DND-41 (cell line): ENCODE measurements around the gene KRTAP22-1.

Experiments used
- ATAC-seq: fragments of 200-7000 bp; cut with Tn5 transposase; 3 replicates; pipeline ENCODE4 v1.9.1; 2021; ENCODE audit warnings: low read depth; ENCODE audit not compliant: insufficient read depth
- DNase-seq: peaks from one replicate; pipeline ENCODE4 v3.0.0-alpha.2; 2020
- H2AFZ ChIP-seq: 2 replicates; pipeline ENCODE4 v1.6.0; 2012; ENCODE audit warnings: low read depth, low read length
- H3K27ac ChIP-seq: 2 replicates; pipeline ENCODE4 v1.5.1; 2012; ENCODE audit warnings: low read length, inconsistent platforms
- H3K27me3 ChIP-seq: fragments of 200-600 bp; sonication (generic); 2 replicates; pipeline ENCODE4 v1.6.0; 2012; ENCODE audit warnings: low read length, mild to moderate bottlenecking, inconsistent platforms; ENCODE audit not compliant: insufficient read depth, poor library complexity
- H3K36me3 ChIP-seq: 2 replicates; pipeline ENCODE4 v1.5.1; 2012; ENCODE audit warnings: low read length, inconsistent platforms; ENCODE audit not compliant: insufficient read depth
- H3K4me1 ChIP-seq: 2 replicates; pipeline ENCODE4 v1.5.1; 2012; ENCODE audit warnings: mild to moderate bottlenecking, low read length; ENCODE audit not compliant: insufficient read depth
- H3K4me2 ChIP-seq: 2 replicates; pipeline ENCODE4 v1.6.0; 2012; ENCODE audit warnings: mild to moderate bottlenecking, moderate library complexity, low read length, inconsistent platforms; ENCODE audit not compliant: insufficient read depth
- H3K4me3 ChIP-seq, 2 experiments: fragments of 200-600 bp in 1 of 2; shearing (Covaris generic) in 1 of 2; 2 replicates each; pipeline ENCODE4 v1.5.1; 2012 to 2016; ENCODE audit warnings: inconsistent platforms in 2 of 2, low read length in 2 of 2, mild to moderate bottlenecking in 2 of 2, low read depth in 1 of 2, moderate library complexity in 1 of 2
- H3K79me2 ChIP-seq: 2 replicates; pipeline ENCODE4 v1.6.0; 2012; ENCODE audit warnings: low read length, inconsistent platforms; ENCODE audit not compliant: insufficient read depth
- H3K9ac ChIP-seq: 2 replicates; pipeline ENCODE4 v1.6.0; 2012; ENCODE audit warnings: low read depth, mild to moderate bottlenecking, inconsistent platforms, low read length, moderate library complexity
- H3K9me3 ChIP-seq: 2 replicates; pipeline ENCODE4 v1.5.1; 2012; ENCODE audit warnings: low read length, moderate library complexity, mild to moderate bottlenecking, inconsistent platforms; ENCODE audit not compliant: insufficient read depth, severe bottlenecking
- H4K20me1 ChIP-seq: 2 replicates; pipeline ENCODE4 v1.6.0; 2012; ENCODE audit warnings: low read length; ENCODE audit not compliant: insufficient read depth
- CTCF ChIP-seq: IDR thresholded peaks from 2 replicates; pipeline ENCODE4 v1.5.1; 2012; ENCODE audit warnings: borderline replicate concordance, low read length, moderate library complexity, mild to moderate bottlenecking; ENCODE audit not compliant: poor library complexity, severe bottlenecking; ENCODE audit errors: extremely low read depth
- EZH2 ChIP-seq: IDR thresholded peaks from 3 replicates; pipeline ENCODE4 v1.6.1; 2012; ENCODE audit warnings: borderline replicate concordance, low read depth, mild to moderate bottlenecking, moderate library complexity, low read length, inconsistent platforms; ENCODE audit not compliant: severe bottlenecking

Gene KRTAP22-1

GRCh38 chr21:30616125-30616524 is 15.2 kb downstream of the KRTAP22-1 start, which contains the start of gene KRTAP20-1:
TSS of gene KRTAP20-1 (plus strand) at chr21:30616425. CDS start at chr21:30616455, 30 bp downstream.
- Histone ChIP-seq H4K20me1 (no peaks in the 10 kb centered on the region), H2AFZ (no peak within 1 kb of the TSS), H3K4me1 (no peaks in the 10 kb centered on the region), H3K36me3 (no peaks in the 10 kb centered on the region), H3K27me3 (no peaks in the 10 kb centered on the region), H3K79me2 (no peaks in the 10 kb centered on the region), H3K9me3 (no peaks in the 10 kb centered on the region), H3K27ac (no peak within 1 kb of the TSS), H3K4me2 (no peak within 1 kb of the TSS), H3K4me3 (no peak within 1 kb of the TSS), H3K9ac (no peak within 1 kb of the TSS)
- TF ChIP-seq EZH2 (no peak), CTCF (no peak)
- DNase-seq (no peak), ATAC-seq (no peak)

- Histone ChIP-seq H3K9ac (no peak overlapping the region), H4K20me1 (no peaks in the 10 kb centered on the region), H3K9me3 (no peaks in the 10 kb centered on the region), H2AFZ (no peak overlapping the region), H3K4me1 (no peaks in the 10 kb centered on the region), H3K27me3 (no peaks in the 10 kb centered on the region), H3K27ac (no peak overlapping the region), H3K4me3 (no peak overlapping the region), H3K36me3 (no peaks in the 10 kb centered on the region), H3K4me2 (no peak overlapping the region), H3K79me2 (no peaks in the 10 kb centered on the region)
- no peak for ATAC-seq
- TF ChIP-seq EZH2 (no peak), CTCF (no peak)
- DNase-seq: no peak
These were observed 19.2 kb downstream of the KRTAP22-1 start for GRCh38 chr21:30620080-30620479.

GRCh38 chr21:30620522-30620921 is 19.6 kb downstream of the KRTAP22-1 start, which contains the start of gene KRTAP20-4:
TSS of gene KRTAP20-4 (plus strand) at chr21:30620627.
- TF ChIP-seq CTCF (no peak), EZH2 (no peak)
- Histone ChIP-seq H3K4me1 (no peaks in the 10 kb centered on the region), H3K36me3 (no peaks in the 10 kb centered on the region), H3K4me3 (no peak within 1 kb of the TSS), H3K4me2 (no peak within 1 kb of the TSS), H3K27ac (no peak within 1 kb of the TSS), H3K9me3 (no peaks in the 10 kb centered on the region), H3K27me3 (no peaks in the 10 kb centered on the region), H4K20me1 (no peaks in the 10 kb centered on the region), H3K79me2 (no peaks in the 10 kb centered on the region), H2AFZ (no peak within 1 kb of the TSS), H3K9ac (no peak within 1 kb of the TSS)
- no peak for DNase-seq
- ATAC-seq: no peak

- no peak overlapping the region for H2AFZ ChIP-seq
- H3K9ac ChIP-seq: no peak overlapping the region
- no peaks in the 10 kb centered on the region for H3K9me3 ChIP-seq
- no peaks in the 10 kb centered on the region for H3K4me1 ChIP-seq
- ATAC-seq: no peak
- no peak for DNase-seq
- H3K36me3 ChIP-seq: no peaks in the 10 kb centered on the region
- H3K4me2 ChIP-seq: no peak overlapping the region
- no peak overlapping the region for H3K27ac ChIP-seq
- H3K27me3 ChIP-seq: no peaks in the 10 kb centered on the region
- TF ChIP-seq EZH2 (no peak), CTCF (no peak)
- no peaks in the 10 kb centered on the region for H3K79me2 ChIP-seq
- no peaks in the 10 kb centered on the region for H4K20me1 ChIP-seq
- no peak overlapping the region for H3K4me3 ChIP-seq
These were observed 22.5 kb downstream of the KRTAP22-1 start for GRCh38 chr21:30623362-30623761.
